H9 (cell line): ENCODE measurements around the gene GRID1. TPM values are rescaled to one million over a fixed set of nuclear protein-coding genes. Genes with fewer than 3 reads are reported as not detected.
A peak's percentile ranks its signal among the peaks of the same experiment; 100 is the strongest.

Experiments used
- DNase-seq: peaks from one replicate; pipeline ENCODE4 v3.0.0-alpha.2; 2017
- H2AFZ ChIP-seq: one replicate; pipeline ENCODE4 v1.6.1; 2013; ENCODE audit warnings: mild to moderate bottlenecking, low read length, control low read depth, moderate library complexity
- H2AK5ac ChIP-seq: 2 replicates; pipeline ENCODE4 v1.6.1; 2013; ENCODE audit warnings: low read length, control low read depth, mixed read lengths; ENCODE audit not compliant: insufficient read length
- H2BK120ac ChIP-seq: one replicate; pipeline ENCODE4 v1.6.1; 2013; ENCODE audit warnings: low read depth, mild to moderate bottlenecking, low read length, control low read depth, inconsistent platforms; ENCODE audit not compliant: poor library complexity, severe bottlenecking
- H2BK12ac ChIP-seq: 2 replicates; pipeline ENCODE4 v1.6.1; 2013; ENCODE audit warnings: low read length, control low read depth, mixed read lengths, low read depth; ENCODE audit not compliant: insufficient read length
- H2BK15ac ChIP-seq: 2 replicates; pipeline ENCODE4 v1.6.1; 2013; ENCODE audit warnings: low read depth, low read length, control low read depth
- H2BK20ac ChIP-seq: one replicate; pipeline ENCODE4 v1.6.1; 2013; ENCODE audit warnings: low read depth, mild to moderate bottlenecking, low read length, control low read depth, inconsistent platforms; ENCODE audit not compliant: poor library complexity, severe bottlenecking
- H2BK5ac ChIP-seq: 2 replicates; pipeline ENCODE4 v1.6.1; 2013; ENCODE audit warnings: low read length, control low read depth, mixed read lengths; ENCODE audit not compliant: insufficient read length
- H3K14ac ChIP-seq: 2 replicates; pipeline ENCODE4 v1.6.1; 2013; ENCODE audit warnings: low read length, control low read depth; ENCODE audit not compliant: insufficient read depth
- H3K18ac ChIP-seq: 2 replicates; pipeline ENCODE4 v1.6.1; 2013; ENCODE audit warnings: low read depth, mild to moderate bottlenecking, mixed read lengths, low read length, control low read depth; ENCODE audit not compliant: insufficient read length
- H3K23ac ChIP-seq: 2 replicates; pipeline ENCODE4 v1.6.1; 2013; ENCODE audit warnings: low read length, control low read depth, mixed read lengths, low read depth; ENCODE audit not compliant: insufficient read length
- H3K23me2 ChIP-seq: 2 replicates; pipeline ENCODE4 v1.6.1; 2013; ENCODE audit warnings: low read depth, mild to moderate bottlenecking, mixed read lengths, low read length, control low read depth; ENCODE audit not compliant: insufficient read length, poor library complexity, severe bottlenecking
- H3K27ac ChIP-seq: 2 replicates; pipeline ENCODE4 v1.5.1; 2013; ENCODE audit warnings: low read length, control low read depth, mixed read lengths, low read depth; ENCODE audit not compliant: insufficient read length
- H3K27me3 ChIP-seq: 2 replicates; pipeline ENCODE4 v1.6.1; 2013; ENCODE audit warnings: low read length, control low read depth, inconsistent platforms; ENCODE audit not compliant: insufficient read depth
- H3K4ac ChIP-seq: 2 replicates; pipeline ENCODE4 v1.6.1; 2013; ENCODE audit warnings: low read depth, mild to moderate bottlenecking, control low read depth, inconsistent platforms, low read length, moderate library complexity
- H3K4me1 ChIP-seq: 2 replicates; pipeline ENCODE4 v1.6.1; 2013; ENCODE audit warnings: low read length, control low read depth, inconsistent platforms; ENCODE audit not compliant: insufficient read depth
- H3K4me2 ChIP-seq: 2 replicates; pipeline ENCODE4 v1.6.1; 2013; ENCODE audit warnings: low read length, control low read depth, mixed read lengths; ENCODE audit not compliant: insufficient read length, insufficient read depth
- H3K56ac ChIP-seq: 2 replicates; pipeline ENCODE4 v1.6.1; 2013; ENCODE audit warnings: low read depth, mild to moderate bottlenecking, mixed read lengths, low read length, control low read depth; ENCODE audit not compliant: insufficient read length
- H3K79me1 ChIP-seq: 2 replicates; pipeline ENCODE4 v1.6.1; 2013; ENCODE audit warnings: low read depth, mild to moderate bottlenecking, moderate library complexity, low read length, control low read depth, inconsistent platforms; ENCODE audit not compliant: insufficient read depth, poor library complexity, severe bottlenecking
- H3K79me2 ChIP-seq: 2 replicates; pipeline ENCODE4 v1.6.1; 2013; ENCODE audit warnings: low read length, control low read depth, inconsistent platforms; ENCODE audit not compliant: insufficient read depth
- H3K9ac ChIP-seq: 2 replicates; pipeline ENCODE4 v1.6.1; 2013; ENCODE audit warnings: low read length, control low read depth, mixed read lengths; ENCODE audit not compliant: insufficient read length; ENCODE audit errors: extremely low read depth
- H3K9me3 ChIP-seq: one replicate; pipeline ENCODE4 v1.6.1; 2013; ENCODE audit warnings: low read depth, low read length, inconsistent platforms; ENCODE audit not compliant: control insufficient read depth
- H3T11ph ChIP-seq: one replicate; pipeline ENCODE4 v1.6.1; 2013; ENCODE audit warnings: mild to moderate bottlenecking, low read length, control low read depth, inconsistent platforms
- H4K20me1 ChIP-seq: one replicate; pipeline ENCODE4 v1.6.1; 2013; ENCODE audit not compliant: control insufficient read depth, insufficient read length, insufficient read depth
- H4K5ac ChIP-seq: 2 replicates; pipeline ENCODE4 v1.6.1; 2013; ENCODE audit warnings: low read depth, mild to moderate bottlenecking, mixed read lengths, low read length, control low read depth; ENCODE audit not compliant: insufficient read length
- H4K8ac ChIP-seq: replicated peaks from 2 replicates; pipeline ENCODE4 v1.6.1; 2013; ENCODE audit warnings: low read length, control low read depth, mixed read lengths, low read depth; ENCODE audit not compliant: insufficient read length
- H4K91ac ChIP-seq: 2 replicates; pipeline ENCODE4 v1.6.1; 2013; ENCODE audit warnings: low read depth, mild to moderate bottlenecking, moderate library complexity, mixed read lengths, low read length, control low read depth; ENCODE audit not compliant: insufficient read length
- H3K27ac Mint-ChIP-seq, 3 experiments: 2 replicates in 2 of 3; 3 replicates in 1 of 3; pipeline ENCODE4 v1.8.0; 2020 to 2021; ENCODE audit warnings: mixed read lengths in 3 of 3, mild to moderate bottlenecking in 1 of 3, moderate library complexity in 1 of 3
- H3K27me3 Mint-ChIP-seq: 2 replicates; pipeline ENCODE4 v1.8.0; 2021; ENCODE audit warnings: low read depth, mild to moderate bottlenecking, moderate library complexity, mixed read lengths
- H3K36me3 Mint-ChIP-seq, 3 experiments: 2 replicates in 2 of 3; 3 replicates in 1 of 3; pipeline ENCODE4 v1.8.0; 2020 to 2021; ENCODE audit warnings: low read depth in 3 of 3, mixed read lengths in 3 of 3; ENCODE audit not compliant: insufficient read depth in 1 of 3
- H3K4me1 Mint-ChIP-seq, 2 experiments: 2 replicates each; pipeline ENCODE4 v1.8.0; 2020; ENCODE audit warnings: mixed read lengths in 2 of 2
- H3K4me3 Mint-ChIP-seq, 2 experiments: 2 replicates in 1 of 2; 3 replicates in 1 of 2; pipeline ENCODE4 v1.8.0; 2020 to 2021; ENCODE audit warnings: mild to moderate bottlenecking in 2 of 2, mixed read lengths in 2 of 2, moderate library complexity in 1 of 2
- H3K9me3 Mint-ChIP-seq, 2 experiments: 2 replicates in 1 of 2; 3 replicates in 1 of 2; pipeline ENCODE4 v1.8.0; 2020; ENCODE audit warnings: mild to moderate bottlenecking in 2 of 2, mixed read lengths in 2 of 2, moderate library complexity in 1 of 2
- WGBS: extraction: QIAGEN DNeasy Blood & Tissue Kit; methylation state at CpG from one replicate; pipeline ENCODE4 v1.1.7; 2013; ENCODE audit warnings: missing lambda C conversion rate, low lambda C conversion rate, mixed read lengths; ENCODE audit not compliant: insufficient read length; ENCODE audit errors: extremely low coverage; 5-methylcytosine and 5-hydroxymethylcytosine counted together
- total RNA-seq: library from RNA; stranded (reverse); gene quantifications from 2 replicates; pipeline ENCODE4 v1.2.1, GENCODE V29; 2021
- TF ChIP-seq, protein P1 (sequence below): fragments of 200-600 bp; sonication (generic); conservative IDR thresholded peaks from 3 replicates; pipeline ENCODE4 v1.8.0; 2021; ENCODE audit warnings: antibody characterized with exemption, mild to moderate bottlenecking

Gene GRID1
- total RNA-seq, 1 experiment from 2014 or later, result 0.35 TPM

GRCh38 chr10:86321568-86321967 lies 45.0 kb downstream of the GRID1 start:
- no peak overlapping the region for H4K5ac ChIP-seq
- H2BK120ac ChIP-seq, result no peak overlapping the region
- no peaks in the 10 kb centered on the region for H3K9me3 ChIP-seq
- H2AK5ac ChIP-seq, result no peak overlapping the region
- H3K23me2 ChIP-seq, result no peaks in the 10 kb centered on the region
- no peak overlapping the region for H2BK5ac ChIP-seq
- no peak overlapping the region for H2BK20ac ChIP-seq
- H4K8ac ChIP-seq, result no peak overlapping the region
- Mint-ChIP-seq H3K36me3 (no peaks in the 10 kb centered on the region), H3K27ac (no peak overlapping the region), H3K27me3 (peaks cover 2% of the 10 kb centered on the region; the same call in 1 of the 2 replicates), H3K9me3 (no peaks in the 10 kb centered on the region; a peak in 1 of 5 replicates), H3K4me3 (no peak overlapping the region), H3K4me1 (peaks cover 2 to 7% of the 10 kb centered on the region in 2 experiments; a peak in 2 of 4 replicates)
- H3T11ph ChIP-seq, result no peak overlapping the region
- no peaks in the 10 kb centered on the region for H3K4me1 ChIP-seq
- H2BK15ac ChIP-seq, result no peak overlapping the region
- H3K23ac ChIP-seq, result no peak overlapping the region
- no peaks in the 10 kb centered on the region for H4K20me1 ChIP-seq
- H3K4ac ChIP-seq, result no peak overlapping the region
- H2AFZ ChIP-seq, result no peak overlapping the region
- H3K18ac ChIP-seq, result no peak overlapping the region
- DNase-seq, result peak; percentile 15
- H3K79me1 ChIP-seq, result no peaks in the 10 kb centered on the region
- no peaks in the 10 kb centered on the region for H3K79me2 ChIP-seq
- H3K27ac ChIP-seq, result no peak overlapping the region
- no peak overlapping the region for H3K4me2 ChIP-seq
- H2BK12ac ChIP-seq, result no peak overlapping the region
- no peak overlapping the region for H3K56ac ChIP-seq
- H3K9ac ChIP-seq, result no peak overlapping the region
- H3K27me3 ChIP-seq, result no peaks in the 10 kb centered on the region
- TF ChIP-seq, protein P1, sequence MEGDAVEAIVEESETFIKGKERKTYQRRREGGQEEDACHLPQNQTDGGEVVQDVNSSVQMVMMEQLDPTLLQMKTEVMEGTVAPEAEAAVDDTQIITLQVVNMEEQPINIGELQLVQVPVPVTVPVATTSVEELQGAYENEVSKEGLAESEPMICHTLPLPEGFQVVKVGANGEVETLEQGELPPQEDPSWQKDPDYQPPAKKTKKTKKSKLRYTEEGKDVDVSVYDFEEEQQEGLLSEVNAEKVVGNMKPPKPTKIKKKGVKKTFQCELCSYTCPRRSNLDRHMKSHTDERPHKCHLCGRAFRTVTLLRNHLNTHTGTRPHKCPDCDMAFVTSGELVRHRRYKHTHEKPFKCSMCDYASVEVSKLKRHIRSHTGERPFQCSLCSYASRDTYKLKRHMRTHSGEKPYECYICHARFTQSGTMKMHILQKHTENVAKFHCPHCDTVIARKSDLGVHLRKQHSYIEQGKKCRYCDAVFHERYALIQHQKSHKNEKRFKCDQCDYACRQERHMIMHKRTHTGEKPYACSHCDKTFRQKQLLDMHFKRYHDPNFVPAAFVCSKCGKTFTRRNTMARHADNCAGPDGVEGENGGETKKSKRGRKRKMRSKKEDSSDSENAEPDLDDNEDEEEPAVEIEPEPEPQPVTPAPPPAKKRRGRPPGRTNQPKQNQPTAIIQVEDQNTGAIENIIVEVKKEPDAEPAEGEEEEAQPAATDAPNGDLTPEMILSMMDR, result no peak
- H3K14ac ChIP-seq, result no peak overlapping the region
- no peak overlapping the region for H4K91ac ChIP-seq
- no CpG with 5 or more reads among the region's 5 CpGs for WGBS
